ENCODE measurements around the gene FAM89B. TPM values are rescaled to one million over a fixed set of nuclear protein-coding genes. Genes with fewer than 3 reads are reported as not detected.
A peak's percentile ranks its signal among the peaks of the same experiment; 100 is the strongest.

The FAM89B gene
- total RNA-seq, 2 experiments from 2014 or later, result 23.3 to 27.3 TPM

- Mint-ChIP-seq H3K4me1 (ENCODE audit: low read depth) (peaks cover 72% of the 10 kb centered on the region), H3K9me3 (no peaks in the 10 kb centered on the region), H3K27me3 (no peaks in the 10 kb centered on the region), H3K36me3 (ENCODE audit: low read depth) (peaks cover 73% of the 10 kb centered on the region), H3K4me3 (peak overlapping the region; percentile 86), H3K27ac (peak overlapping the region; percentile 87)
- Histone ChIP-seq H3K4me3 (ENCODE audit: low read length) (peak overlapping the region; percentile 54), H3K36me3 (ENCODE audit: insufficient read depth, low read length) (peaks cover 30% of the 10 kb centered on the region), H3K4me1 (ENCODE audit: insufficient read depth, low read length) (peaks cover 58% of the 10 kb centered on the region), H3K27ac (ENCODE audit: low read depth in 1 of 2, low read length in 2 of 2) (peak overlapping the region; percentile 28 to 82), H3K9me3 (ENCODE audit: control insufficient read depth in 1 of 2, insufficient read depth in 1 of 2, low read length in 2 of 2) (no peaks in the 10 kb centered on the region), H3K27me3 (ENCODE audit: control insufficient read depth in 1 of 2, insufficient read depth in 2 of 2, low read length in 2 of 2) (no peaks in the 10 kb centered on the region)
- intact Hi-C loops (cut with DNase I, micrococcal nuclease), result loop anchor here in 1 of 2 experiments (2.0 kb wide), 1 partner anchor 67 kb away; the partner anchor contains the start of genes MAP3K11 and PCNX3
- TF ChIP-seq CTCF (IDR thresholded peaks at IDR 0.05), result peak; percentile 23
- CTCF ChIA-PET, result interaction anchor here (1.3 kb wide), 1 partner anchor 23 kb away, joined by 7 read pairs; the partner anchor contains the start of gene ZNRD2
- POLR2A ChIA-PET, result interaction anchor here (0.7 to 4.3 kb wide), 6 partner anchors 8 to 55 kb away, joined by 3 to 52 read pairs (median 6); partner anchors contain the start of genes EHBP1L1, FAM89B and ZNRD2
- DNase-seq (peak in 7 of 14 experiments; percentile 29 to 82 (median 62)), ATAC-seq (ENCODE audit: poor library complexity) (no peak)
Observed at GRCh38 chr11:65547446-65548125, 24.8 kb upstream of the FAM89B start.

- Mint-ChIP-seq H3K4me1 (ENCODE audit: low read depth) (peaks cover 80% of the 10 kb centered on the region), H3K27me3 (no peaks in the 10 kb centered on the region), H3K36me3 (ENCODE audit: low read depth) (peaks cover 76% of the 10 kb centered on the region), H3K27ac (peak overlapping the region; percentile 87), H3K4me3 (peak overlapping the region; percentile 68), H3K9me3 (no peaks in the 10 kb centered on the region)
- ChIA-PET POLR2A (interaction anchor here (1.0 kb wide), 1 partner anchor 28 kb away, joined by 4 read pairs; the partner anchor contains the start of gene EHBP1L1), CTCF (no interaction called here)
- Histone ChIP-seq H3K36me3 (ENCODE audit: insufficient read depth, low read length) (peaks cover 30% of the 10 kb centered on the region), H3K9me3 (ENCODE audit: control insufficient read depth in 1 of 2, insufficient read depth in 1 of 2, low read length in 2 of 2) (no peaks in the 10 kb centered on the region), H3K4me1 (ENCODE audit: insufficient read depth, low read length) (peaks cover 66% of the 10 kb centered on the region), H3K27me3 (ENCODE audit: control insufficient read depth in 1 of 2, insufficient read depth in 2 of 2, low read length in 2 of 2) (no peaks in the 10 kb centered on the region), H3K4me3 (ENCODE audit: low read length) (no peak overlapping the region), H3K27ac (ENCODE audit: low read depth in 1 of 2, low read length in 2 of 2) (peak overlapping the region; percentile 8 to 32)
- ATAC-seq (ENCODE audit: poor library complexity) (no peak), DNase-seq (no peak)
- TF ChIP-seq CTCF (IDR thresholded peaks at IDR 0.05), result no peak
- intact Hi-C loops (cut with DNase I, micrococcal nuclease), result no loop called here
Observed at GRCh38 chr11:65548395-65548794, 23.9 kb upstream of the FAM89B start.

DNA sequence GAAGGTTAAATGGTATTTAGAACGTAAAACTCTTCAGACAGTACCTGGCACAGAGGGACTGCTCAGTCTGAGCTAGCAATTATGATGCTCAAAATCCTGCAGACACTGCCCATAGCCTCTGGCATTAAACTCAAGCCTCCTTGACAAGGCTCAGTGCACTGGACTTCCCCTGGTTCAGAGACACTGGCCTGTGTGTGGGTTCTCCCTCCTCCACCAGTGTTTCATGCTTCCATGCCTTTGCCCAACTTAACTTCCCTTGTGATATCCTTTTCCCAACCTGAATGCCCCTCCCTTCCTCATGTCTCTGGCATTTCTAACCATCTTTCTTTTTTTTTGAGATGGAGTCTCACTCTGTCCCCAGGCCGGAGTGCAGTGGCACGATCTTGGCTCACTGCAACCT is 23.2 kb upstream of the FAM89B start:
- intact Hi-C loops (cut with DNase I, micrococcal nuclease), result no loop called here
- Histone ChIP-seq H3K9me3 (ENCODE audit: control insufficient read depth in 1 of 2, insufficient read depth in 1 of 2, low read length in 2 of 2) (no peaks in the 10 kb centered on the region), H3K4me3 (ENCODE audit: low read length) (no peak overlapping the region), H3K27me3 (ENCODE audit: control insufficient read depth in 1 of 2, insufficient read depth in 2 of 2, low read length in 2 of 2) (no peaks in the 10 kb centered on the region), H3K27ac (ENCODE audit: low read depth in 1 of 2, low read length in 2 of 2) (peak overlapping the region; percentile 8 to 32), H3K36me3 (ENCODE audit: insufficient read depth, low read length) (peaks cover 29% of the 10 kb centered on the region), H3K4me1 (ENCODE audit: insufficient read depth, low read length) (peaks cover 73% of the 10 kb centered on the region)
- Mint-ChIP-seq H3K9me3 (no peaks in the 10 kb centered on the region), H3K4me1 (ENCODE audit: low read depth) (peaks cover 79% of the 10 kb centered on the region), H3K4me3 (peak overlapping the region; percentile 48), H3K27ac (peak overlapping the region; percentile 87), H3K36me3 (ENCODE audit: low read depth) (peaks cover 72% of the 10 kb centered on the region), H3K27me3 (no peaks in the 10 kb centered on the region)
- ATAC-seq (ENCODE audit: poor library complexity) (no peak), DNase-seq (no peak)
- ChIA-PET POLR2A (interaction anchor here (1.0 kb wide), 1 partner anchor 27 kb away, joined by 4 read pairs; the partner anchor contains the start of gene EHBP1L1), CTCF (no interaction called here)
- no peak for TF ChIP-seq CTCF (IDR thresholded peaks at IDR 0.05)

Measured in CD4-positive, alpha-beta T cell (primary cell).